ENCODE measurements around the gene FAM53A. TPM values are rescaled to one million over a fixed set of nuclear protein-coding genes. Genes with fewer than 3 reads are reported as not detected.

FAM53A gene
- total and polyA plus RNA-seq, 12 donors = 0.44 to 6.2 (median 1.4) TPM

- intact Hi-C loops (cut with DNase I) = loop anchor here (2.0 to 5.0 kb wide), 2 partner anchors 270 to 271 kb away; no protein-coding TSS in a partner anchor
- TF ChIP-seq POLR2A (IDR thresholded peaks at IDR 0.05) (no peak), CTCF (IDR thresholded peaks at IDR 0.05) (no peak)
- no peak for DNase-seq
- H3K36me3 ChIP-seq (replicated peaks in 1 of 2) = no peaks in the 10 kb centered on the region
- no peak overlapping the region for H3K27ac ChIP-seq
- WGBS, 4 donors = 83 to 92% (median 89%) methylated on average over 7 to 16 of the region's 16 CpGs; no CpG with 5 or more reads in 1 of the 4 donors
- H3K27me3 ChIP-seq = no peaks in the 10 kb centered on the region
- H3K4me3 ChIP-seq = no peak overlapping the region
- H3K9me3 ChIP-seq (replicated peaks in 1 of 3) = no peaks in the 10 kb centered on the region
- peaks cover 0 to 3% of the 10 kb centered on the region in 2 donors for H3K4me1 ChIP-seq (replicated peaks in 1 of 2)
Measured at GRCh38 chr4:1627417-1628313, 56.4 kb downstream of the FAM53A start.

- Histone ChIP-seq H3K36me3 (replicated peaks in 1 of 2) (no peaks in the 10 kb centered on the region), H3K4me1 (replicated peaks in 1 of 2) (peaks cover 0 to 3% of the 10 kb centered on the region in 2 donors), H3K27ac (no peak overlapping the region), H3K27me3 (no peaks in the 10 kb centered on the region), H3K4me3 (no peak overlapping the region), H3K9me3 (replicated peaks in 1 of 3) (no peaks in the 10 kb centered on the region)
- intact Hi-C loops (cut with DNase I) = loop anchor here in 1 of 2 donors (5.0 kb wide), 1 partner anchor 270 kb away; no protein-coding TSS in a partner anchor
- WGBS, 4 donors = 84 to 94% (median 91%) methylated on average over 9 of the region's 9 CpGs; no CpG with 5 or more reads in 1 of the 4 donors
- no peak for TF ChIP-seq CTCF (IDR thresholded peaks at IDR 0.05)
- TF ChIP-seq POLR2A (IDR thresholded peaks at IDR 0.05) = no peak
- DNase-seq = no peak
Measured at GRCh38 chr4:1626941-1627340, 57.2 kb downstream of the FAM53A start.

- Histone ChIP-seq H3K36me3 (replicated peaks in 1 of 2) (no peaks in the 10 kb centered on the region), H3K9me3 (replicated peaks in 1 of 3) (no peaks in the 10 kb centered on the region), H3K4me3 (no peak overlapping the region), H3K4me1 (replicated peaks in 1 of 2) (peaks cover 0 to 3% of the 10 kb centered on the region in 2 donors), H3K27ac (no peak overlapping the region), H3K27me3 (no peaks in the 10 kb centered on the region)
- 84 to 87% (median 87%) methylated on average over 10 to 16 of the region's 16 CpGs; no CpG with 5 or more reads in 1 of the 4 donors for WGBS, 4 donors
- peak in 1 of 7 donors; percentile 19 for DNase-seq
- intact Hi-C loops (cut with DNase I) = loop anchor here in 1 of 2 donors (5.0 kb wide), 1 partner anchor 269 kb away; no protein-coding TSS in a partner anchor
- TF ChIP-seq POLR2A (IDR thresholded peaks at IDR 0.05) (no peak), CTCF (IDR thresholded peaks at IDR 0.05) (no peak)
Measured at GRCh38 chr4:1626151-1626550, 58.0 kb downstream of the FAM53A start.

GRCh38 chr4:1625600-1626138, 58.4 kb downstream of the FAM53A start:
- peaks cover 0 to 3% of the 10 kb centered on the region in 2 donors for H3K4me1 ChIP-seq (replicated peaks in 1 of 2)
- no peaks in the 10 kb centered on the region for H3K9me3 ChIP-seq (replicated peaks in 1 of 3)
- peak in 3 of 7 donors; percentile 20 to 53 (median 42) for DNase-seq
- no peaks in the 10 kb centered on the region for H3K27me3 ChIP-seq
- intact Hi-C loops (cut with DNase I) = loop anchor here in 1 of 2 donors (5.0 kb wide), 1 partner anchor 268 kb away; no protein-coding TSS in a partner anchor
- no peak overlapping the region for H3K4me3 ChIP-seq
- no peak overlapping the region for H3K27ac ChIP-seq
- H3K36me3 ChIP-seq (replicated peaks in 1 of 2) = no peaks in the 10 kb centered on the region
- WGBS, 4 donors = 91 to 92% (median 91%) methylated on average over 10 to 23 of the region's 23 CpGs; no CpG with 5 or more reads in 1 of the 4 donors
- TF ChIP-seq CTCF (IDR thresholded peaks at IDR 0.05) = no peak
- TF ChIP-seq POLR2A (IDR thresholded peaks at IDR 0.05) = no peak
